ENCODE results near the gene GOLGA2.

GRCh38 chr9:128310461-128310860 lies 34.7 kb upstream of the GOLGA2 start:
- no peak for TF ChIP-seq CTCF (conservative IDR thresholded peaks at IDR 0.05; ENCODE audit: low read depth, low read length)
- TF ChIP-seq EZH2 (IDR thresholded peaks at IDR 0.05; ENCODE audit: borderline replicate concordance, low read depth, low read length, poor library complexity, severe bottlenecking): no peak

All from A673 (cell line).